ENCODE results near the gene C6orf62. TPM values are rescaled to one million over a fixed set of nuclear protein-coding genes. Genes with fewer than 3 reads are reported as not detected.
"Not testable (repeated sequence)": the region's sequence is repeated elsewhere in the genome, so short reads cannot be mapped to it uniquely, and the experiment has no call there.

C6orf62 gene
- total RNA-seq, 1 donor from 2014 or later, result 86.7 TPM

- DNase-seq, result no peak
These were observed 23.3 kb upstream of the C6orf62 start for GRCh38 chr6:24742216-24742738.

GRCh38 chr6:24740861-24741260, 21.9 kb upstream of the C6orf62 start:
- DNase-seq, result no peak

GRCh38 chr6:24738741-24739140, 19.8 kb upstream of the C6orf62 start:
- no peak for DNase-seq

GRCh38 chr6:24734710-24735109, 15.8 kb upstream of the C6orf62 start:
- DNase-seq, result not testable (repeated sequence)

GRCh38 chr6:24734166-24734565, 15.2 kb upstream of the C6orf62 start:
- no peak for DNase-seq

- DNase-seq, result not testable (repeated sequence)
These were observed 12.6 kb upstream of the C6orf62 start for GRCh38 chr6:24731456-24732134.

GRCh38 chr6:24730653-24731052, 11.7 kb upstream of the C6orf62 start:
- DNase-seq, result not testable (repeated sequence)

- DNase-seq, result no peak
These were observed 4.3 kb upstream of the C6orf62 start for GRCh38 chr6:24723270-24723669.

GRCh38 chr6:24721461-24722215, 2.7 kb upstream of the C6orf62 start:
- DNase-seq, result no peak

GRCh38 chr6:24720604-24721460, 1.9 kb upstream of the C6orf62 start:
- peak; percentile 99 for DNase-seq

GRCh38 chr6:24720131-24720603, 1.2 kb upstream of the C6orf62 start:
- DNase-seq, result peak; percentile 34

GRCh38 chr6:24718449-24719124, 367 bp downstream of the C6orf62 start:
- DNase-seq, result no peak

GRCh38 chr6:24716602-24717148, 2.3 kb downstream of the C6orf62 start:
- not testable (repeated sequence) for DNase-seq

- DNase-seq, result no peak
These were observed 8.2 kb downstream of the C6orf62 start for GRCh38 chr6:24710519-24711303.

- DNase-seq, result no peak
These were observed 9.8 kb downstream of the C6orf62 start for GRCh38 chr6:24709014-24709711.

- no peak for DNase-seq
These were observed 10.3 kb downstream of the C6orf62 start for GRCh38 chr6:24708612-24709011.

GRCh38 chr6:24704468-24704867, 14.5 kb downstream of the C6orf62 start:
- DNase-seq, result no peak

- no peak for DNase-seq
These were observed 16.2 kb downstream of the C6orf62 start for GRCh38 chr6:24702720-24703282.

GRCh38 chr6:24699521-24700359, 19.2 kb downstream of the C6orf62 start:
- DNase-seq, result no peak

All from occipital lobe (tissue), 2 donors.